GM19351 (cell line): ENCODE measurements around the gene SIL1.

Experiments
- ATAC-seq: cut with Tn5 transposase; IDR thresholded peaks from one replicate; pipeline ENCODE4 v1.9.1; 2021; ENCODE audit warnings: mild to moderate bottlenecking, moderate library complexity; ENCODE audit not compliant: unreplicated experiment

The SIL1 gene

DNA sequence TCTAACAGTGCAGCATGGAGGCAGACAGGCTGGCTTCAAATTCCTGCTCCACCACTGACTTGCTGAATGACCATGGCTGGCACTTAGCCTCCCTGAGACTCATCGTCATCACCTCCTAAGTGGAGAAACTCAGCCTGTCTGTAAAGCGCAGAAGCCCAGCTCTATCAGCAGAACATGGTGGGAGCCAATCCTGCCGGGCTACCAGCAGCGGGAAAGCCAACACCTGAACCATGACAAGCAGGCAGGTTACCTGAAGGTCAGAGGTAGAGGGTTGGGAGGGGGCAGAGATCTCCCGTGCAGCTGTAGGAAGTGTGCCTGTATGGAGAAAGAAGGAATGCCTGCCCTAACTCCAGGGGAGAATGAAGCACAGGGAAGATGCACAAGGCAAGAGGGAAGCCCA lies 250.4 kb downstream of the SIL1 start:
- ATAC-seq = no peak

DNA sequence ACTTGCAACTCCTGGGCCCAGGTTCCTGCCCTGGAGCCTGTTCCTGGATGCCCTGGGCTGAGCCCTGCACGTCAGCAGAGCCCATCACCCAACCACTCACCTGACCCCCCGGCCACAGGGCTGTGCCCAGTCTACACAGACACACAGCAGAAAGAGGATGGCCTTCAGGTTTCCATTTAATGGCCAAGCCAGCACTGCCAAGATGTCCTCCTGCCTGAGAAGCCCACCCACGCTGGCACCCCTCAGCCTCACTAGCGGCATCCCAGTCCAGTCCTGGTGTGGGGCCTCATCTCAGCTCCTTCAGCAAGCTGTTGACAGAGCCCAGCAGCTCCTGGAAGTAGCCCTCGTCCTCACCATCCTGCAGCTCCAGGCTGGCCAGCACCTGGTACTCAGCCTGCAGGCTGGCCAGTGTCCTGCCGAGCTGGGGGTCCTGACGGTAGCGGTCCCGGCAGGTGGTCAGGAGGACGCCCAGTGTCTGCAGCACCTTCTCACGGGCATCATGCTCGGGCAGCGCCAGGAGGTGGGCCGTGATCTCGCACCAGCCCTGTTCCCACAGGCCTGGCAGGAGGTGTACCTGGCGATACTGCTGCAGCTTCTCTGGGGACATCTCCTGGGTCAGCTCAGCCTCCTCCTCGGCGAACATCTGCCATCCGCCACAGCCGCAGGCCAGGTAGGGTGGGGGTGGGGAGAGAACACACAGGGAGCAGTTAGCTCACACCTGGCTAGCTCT lies 251.2 kb downstream of the SIL1 start:
- no peak for ATAC-seq

DNA sequence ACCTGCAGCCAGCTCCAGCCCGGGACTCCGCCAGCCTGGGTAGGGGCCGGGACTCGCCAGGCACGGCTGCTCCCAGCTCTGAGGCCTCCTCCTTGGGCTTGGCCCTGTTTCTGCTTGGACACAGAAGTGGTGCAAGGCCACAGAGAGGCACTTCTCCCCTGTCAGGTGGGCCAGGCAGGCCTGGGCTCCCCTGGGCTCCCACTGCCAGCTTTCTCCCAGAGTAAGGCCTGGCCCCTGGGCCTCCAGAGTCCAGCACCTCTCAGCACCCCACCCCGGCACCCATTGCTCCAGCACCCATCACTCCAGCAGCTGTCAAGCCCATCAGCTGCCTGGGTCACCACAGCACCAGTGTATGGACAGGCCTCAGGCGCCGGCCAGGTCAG lies 251.9 kb downstream of the SIL1 start:
- no peak for ATAC-seq

GRCh38 chr5:138945421-138946240 lies 252.5 kb downstream of the SIL1 start:
- no peak for ATAC-seq

DNA sequence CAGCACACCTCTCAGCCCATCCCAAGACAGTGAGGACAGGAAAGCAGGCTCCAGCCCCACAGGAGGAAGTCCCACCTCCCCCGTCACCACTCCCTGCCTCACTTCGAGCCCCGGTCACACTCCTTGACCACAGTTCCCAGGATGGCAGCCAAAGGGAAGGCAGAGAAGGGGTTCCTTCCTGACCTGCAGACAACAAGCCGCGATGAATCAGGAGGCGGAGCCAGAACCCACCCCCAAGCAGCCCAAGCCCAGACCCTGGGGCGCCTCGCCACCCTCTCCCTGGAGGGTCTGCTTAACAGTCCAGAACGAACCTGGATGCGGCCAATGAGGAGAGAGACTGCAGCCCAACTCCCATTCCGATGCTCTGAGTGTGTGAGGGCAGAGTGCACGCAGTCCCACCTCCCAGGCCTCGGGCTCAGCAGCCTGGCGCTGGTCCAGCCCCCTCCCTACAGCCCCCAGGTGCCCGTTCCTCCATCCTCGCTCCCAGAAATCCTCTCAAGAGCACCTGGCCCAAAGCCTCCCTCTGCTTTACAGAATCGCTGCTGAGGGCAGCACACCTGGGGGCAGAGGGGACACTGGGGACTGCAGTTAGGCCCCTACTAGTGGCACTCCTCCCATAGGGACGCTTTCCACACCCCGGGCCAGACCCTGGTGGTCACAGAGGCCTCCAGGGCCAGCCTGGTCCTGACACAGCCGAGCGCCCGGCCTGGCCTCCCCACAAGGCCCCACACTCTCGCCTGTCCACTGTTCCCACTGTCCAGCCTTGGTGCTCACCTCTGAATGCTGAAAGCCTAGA lies 253.4 kb downstream of the SIL1 start:
- no peak for ATAC-seq

DNA sequence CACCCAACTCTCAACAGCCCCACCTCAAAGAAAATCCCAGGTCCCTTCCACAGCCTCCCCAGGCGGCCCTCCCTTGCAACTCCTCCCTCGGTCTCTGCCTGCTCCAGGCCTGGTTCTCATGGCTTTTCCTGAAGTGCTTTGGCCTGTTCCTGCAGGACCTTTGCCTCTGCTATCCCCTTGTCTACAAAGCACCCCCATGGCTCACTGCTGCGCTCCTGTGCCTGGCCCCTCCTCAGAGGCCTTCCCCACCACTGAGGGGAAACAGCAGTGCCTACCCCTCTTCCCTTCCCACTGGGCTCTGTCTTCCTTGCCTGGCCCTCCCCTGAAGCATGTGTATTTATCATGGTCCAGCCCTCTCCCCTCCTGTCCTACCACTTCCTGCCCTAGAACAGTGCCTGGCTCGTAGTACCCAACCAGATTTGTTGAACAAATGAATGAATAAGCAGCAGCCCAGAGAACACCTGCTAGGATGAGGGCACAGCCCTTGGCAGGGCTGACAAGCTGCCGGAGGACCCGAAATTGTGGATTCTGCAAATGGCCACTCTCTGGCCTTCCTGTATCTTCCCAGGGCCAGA lies 254.5 kb downstream of the SIL1 start:
- no peak for ATAC-seq

GRCh38 chr5:138942861-138943260 lies 255.3 kb downstream of the SIL1 start:
- ATAC-seq = no peak

- no peak for ATAC-seq
Observed at GRCh38 chr5:138942066-138942465, 256.1 kb downstream of the SIL1 start.

DNA sequence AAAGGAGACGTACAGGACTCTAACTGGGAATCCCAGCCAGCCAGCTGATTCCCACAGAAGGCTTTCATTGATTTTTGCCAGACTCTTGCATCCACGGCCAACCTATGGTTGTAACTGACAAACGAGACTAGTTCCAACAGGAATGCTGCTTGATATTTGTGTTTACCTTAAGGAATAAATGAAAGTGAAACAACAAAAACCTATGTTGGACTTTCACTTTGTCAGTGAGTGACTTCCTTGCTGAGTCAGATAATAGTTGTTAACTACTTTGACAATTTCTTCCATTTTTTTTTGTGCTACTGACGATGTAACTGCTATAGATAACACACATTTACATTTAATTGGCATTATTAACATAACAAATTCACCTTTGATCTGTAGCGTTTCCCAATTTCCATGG lies 259.6 kb downstream of the SIL1 start:
- no peak for ATAC-seq

GRCh38 chr5:138937392-138938387 lies 260.5 kb downstream of the SIL1 start:
- ATAC-seq = no peak

GRCh38 chr5:138936968-138937345 lies 261.2 kb downstream of the SIL1 start:
- no peak for ATAC-seq

DNA sequence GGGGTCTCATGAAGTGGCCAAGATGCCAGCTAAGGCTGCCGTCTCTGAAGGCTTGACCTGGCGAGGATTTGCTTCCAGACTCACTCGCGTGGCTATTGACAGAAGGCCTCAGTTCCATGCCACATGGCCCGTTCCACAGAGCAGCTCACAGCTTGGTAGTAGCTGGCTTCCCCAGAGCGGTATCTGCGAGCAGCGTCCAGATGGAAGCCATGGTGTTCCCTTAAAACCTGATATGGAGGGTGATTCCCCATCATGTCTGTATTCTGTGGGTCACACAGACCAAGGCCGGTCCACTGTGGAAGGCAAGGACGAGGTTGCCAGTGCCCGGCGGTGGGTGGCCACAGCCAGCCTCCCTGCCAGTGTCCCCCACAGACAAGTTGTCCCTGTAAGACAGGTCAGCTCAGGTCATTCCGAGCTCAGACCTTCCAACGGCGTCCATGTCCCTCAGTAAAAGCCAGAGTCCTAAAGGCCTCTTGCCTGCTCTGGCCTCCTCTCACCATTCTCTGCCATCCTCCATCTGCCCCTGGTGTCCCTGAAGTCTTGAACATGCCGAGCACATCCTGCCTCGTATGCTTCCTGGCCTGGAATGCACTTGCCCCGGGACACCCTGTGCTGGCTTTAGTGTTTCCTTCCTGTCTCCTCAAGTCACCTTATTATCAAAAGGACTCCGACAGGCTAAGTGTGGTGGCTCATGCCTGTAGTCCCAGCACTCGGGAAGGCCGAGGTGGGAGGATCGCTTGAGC lies 261.8 kb downstream of the SIL1 start:
- no peak for ATAC-seq

- ATAC-seq = no peak
Observed at GRCh38 chr5:138935466-138935865, 262.7 kb downstream of the SIL1 start.

GRCh38 chr5:138934971-138935370 lies 263.2 kb downstream of the SIL1 start:
- ATAC-seq = no peak

DNA sequence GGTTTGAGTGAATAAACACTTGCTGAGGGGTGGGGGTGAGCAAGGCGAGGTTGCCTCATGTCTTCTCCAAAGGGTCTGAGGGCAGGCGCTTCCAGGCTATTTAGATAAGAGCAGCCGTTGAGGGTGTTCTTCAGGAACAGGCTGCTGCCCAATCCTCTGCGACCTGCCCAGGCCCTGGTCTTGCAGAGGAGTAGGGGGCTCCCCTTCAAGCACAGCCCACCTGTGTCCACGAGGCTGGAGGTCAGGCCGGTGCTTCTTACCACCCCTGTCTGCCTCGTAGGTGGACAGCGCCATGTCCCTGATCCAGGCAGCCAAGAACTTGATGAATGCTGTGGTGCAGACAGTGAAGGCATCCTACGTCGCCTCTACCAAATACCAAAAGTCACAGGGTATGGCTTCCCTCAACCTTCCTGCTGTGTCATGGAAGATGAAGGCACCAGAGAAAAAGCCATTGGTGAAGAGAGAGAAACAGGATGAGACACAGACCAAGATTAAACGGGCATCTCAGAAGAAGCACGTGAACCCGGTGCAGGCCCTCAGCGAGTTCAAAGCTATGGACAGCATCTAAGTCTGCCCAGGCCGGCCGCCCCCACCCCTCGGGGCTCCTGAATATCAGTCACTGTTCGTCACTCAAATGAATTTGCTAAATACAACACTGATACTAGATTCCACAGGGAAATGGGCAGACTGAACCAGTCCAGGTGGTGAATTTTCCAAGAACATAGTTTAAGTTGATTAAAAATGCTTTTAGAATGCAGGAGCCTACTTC lies 264.5 kb downstream of the SIL1 start:
- no peak for ATAC-seq

GRCh38 chr5:138932171-138932810 lies 265.9 kb downstream of the SIL1 start:
- ATAC-seq = no peak

- ATAC-seq = no peak
Observed at GRCh38 chr5:138930371-138931097, 267.6 kb downstream of the SIL1 start.

DNA sequence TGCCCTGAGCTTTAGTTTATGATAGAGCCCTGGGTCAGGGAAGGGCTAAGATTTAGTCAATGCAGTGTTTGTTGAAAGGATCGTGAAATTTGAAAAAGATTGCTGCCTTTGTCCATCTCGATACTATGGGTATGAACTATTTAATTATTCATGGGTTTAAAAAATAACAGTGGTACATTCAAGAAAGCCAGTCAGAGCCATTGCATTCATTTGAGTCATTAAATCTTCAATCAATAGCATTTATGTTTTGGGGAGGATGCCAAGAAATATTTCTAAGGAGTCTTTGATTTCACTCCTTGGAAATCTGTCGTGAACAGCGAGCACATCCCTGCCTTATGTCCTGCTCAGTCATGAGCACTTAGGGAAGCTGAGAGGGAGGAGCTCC lies 268.6 kb downstream of the SIL1 start:
- no peak for ATAC-seq
